ENCODE data around the gene BSX. TPM values are rescaled to one million over a fixed set of nuclear protein-coding genes. Genes with fewer than 3 reads are reported as not detected.

The BSX gene
- polyA plus RNA-seq = not detected
- long read RNA-seq, donor 1 = 0 reads
- long read RNA-seq, donor 2 = 0 reads
- long read RNA-seq, donor 3 = 0 reads
- long read RNA-seq, donor 4 = 0 reads
- long read RNA-seq, donor 5 = 0 reads
- long read RNA-seq, donor 6 = 0 reads
- long read RNA-seq, donor 7 = 0 reads
- long read RNA-seq, donor 8 = 0 reads
- long read RNA-seq, donor 9 = 0 reads
- long read RNA-seq, donor 10 = 0 reads

- 5 to 12% (median 6%) methylated on average over 35 of the region's 35 CpGs for WGBS, 3 donors
- peaks cover 22 to 95% (median 47%) of the 10 kb centered on the region in 3 donors for H3K27me3 ChIP-seq (ENCODE audit: control insufficient read depth in 3 of 3, insufficient read depth in 3 of 3, low read length in 3 of 3)
- H3K4me3 ChIP-seq (ENCODE audit: low read depth in 1 of 3, low read length in 3 of 3) = no peak within 1 kb of the TSS
- DNase-seq (peak; percentile 9 to 70), FAIRE-seq (no peak)
- no peaks in the 10 kb centered on the region for H3K36me3 ChIP-seq (ENCODE audit: control insufficient read depth in 3 of 3, insufficient read depth in 2 of 3, low read depth in 1 of 3, low read length in 3 of 3)
- no peaks in the 10 kb centered on the region for H3K9me3 ChIP-seq (ENCODE audit: control insufficient read depth in 2 of 2, insufficient read depth in 1 of 2, low read depth in 1 of 2, low read length in 1 of 2)
- peaks cover 0 to 4% (median 0%) of the 10 kb centered on the region in 3 donors for H3K4me1 ChIP-seq (ENCODE audit: control insufficient read depth in 3 of 3, insufficient read depth in 2 of 3, low read depth in 1 of 3, low read length in 2 of 3)
- no peak within 1 kb of the TSS for H3K27ac ChIP-seq (ENCODE audit: low read depth in 1 of 3, low read length in 2 of 3)
Observed at GRCh38 chr11:122981388-122982264, at the start of gene BSX. Gene BSX (minus strand): TSS chr11:122981834. CDS start chr11:122981671, 163 bp downstream.

GRCh38 chr11:123030517-123030916, 48.9 kb upstream of the BSX start:
- Histone ChIP-seq H3K27me3 (ENCODE audit: control insufficient read depth in 3 of 3, insufficient read depth in 3 of 3, low read length in 3 of 3) (peaks cover 0 to 6% (median 0%) of the 10 kb centered on the region in 3 donors), H3K36me3 (ENCODE audit: control insufficient read depth in 3 of 3, insufficient read depth in 2 of 3, low read depth in 1 of 3, low read length in 3 of 3) (no peaks in the 10 kb centered on the region), H3K27ac (ENCODE audit: low read depth in 1 of 3, low read length in 2 of 3) (no peak overlapping the region), H3K4me1 (ENCODE audit: control insufficient read depth in 3 of 3, insufficient read depth in 2 of 3, low read depth in 1 of 3, low read length in 2 of 3) (no peaks in the 10 kb centered on the region), H3K9me3 (ENCODE audit: control insufficient read depth in 2 of 2, insufficient read depth in 1 of 2, low read depth in 1 of 2, low read length in 1 of 2) (no peaks in the 10 kb centered on the region), H3K4me3 (ENCODE audit: low read depth in 1 of 3, low read length in 3 of 3) (no peak overlapping the region)
- FAIRE-seq (no peak), DNase-seq (no peak)
- 48 to 66% (median 55%) methylated on average over 4 of the region's 4 CpGs for WGBS, 3 donors

- Histone ChIP-seq H3K27ac (ENCODE audit: low read depth in 1 of 3, low read length in 2 of 3) (no peak overlapping the region), H3K4me1 (ENCODE audit: control insufficient read depth in 3 of 3, insufficient read depth in 2 of 3, low read depth in 1 of 3, low read length in 2 of 3) (no peaks in the 10 kb centered on the region), H3K4me3 (ENCODE audit: low read depth in 1 of 3, low read length in 3 of 3) (no peak overlapping the region), H3K36me3 (ENCODE audit: control insufficient read depth in 3 of 3, insufficient read depth in 2 of 3, low read depth in 1 of 3, low read length in 3 of 3) (no peaks in the 10 kb centered on the region), H3K27me3 (ENCODE audit: control insufficient read depth in 3 of 3, insufficient read depth in 3 of 3, low read length in 3 of 3) (no peaks in the 10 kb centered on the region), H3K9me3 (ENCODE audit: control insufficient read depth in 2 of 2, insufficient read depth in 1 of 2, low read depth in 1 of 2, low read length in 1 of 2) (no peaks in the 10 kb centered on the region)
- WGBS, 3 donors = 41 to 64% (median 52%) methylated on average over 2 of the region's 2 CpGs
- FAIRE-seq (no peak), DNase-seq (peak; percentile 37 to 43)
Observed at GRCh38 chr11:123020968-123021367, 39.3 kb upstream of the BSX start.

- H3K4me3 ChIP-seq (ENCODE audit: low read depth in 1 of 3, low read length in 3 of 3) = no peak overlapping the region
- no peaks in the 10 kb centered on the region for H3K9me3 ChIP-seq (ENCODE audit: control insufficient read depth in 2 of 2, insufficient read depth in 1 of 2, low read depth in 1 of 2, low read length in 1 of 2)
- no peaks in the 10 kb centered on the region for H3K27me3 ChIP-seq (ENCODE audit: control insufficient read depth in 3 of 3, insufficient read depth in 3 of 3, low read length in 3 of 3)
- FAIRE-seq = no peak
- H3K4me1 ChIP-seq (ENCODE audit: control insufficient read depth in 3 of 3, insufficient read depth in 2 of 3, low read depth in 1 of 3, low read length in 2 of 3) = no peaks in the 10 kb centered on the region
- no peak for DNase-seq
- H3K27ac ChIP-seq (ENCODE audit: low read depth in 1 of 3, low read length in 2 of 3) = no peak overlapping the region
- WGBS, 3 donors = 79 to 94% (median 87%) methylated on average over 9 of the region's 9 CpGs
- no peaks in the 10 kb centered on the region for H3K36me3 ChIP-seq (ENCODE audit: control insufficient read depth in 3 of 3, insufficient read depth in 2 of 3, low read depth in 1 of 3, low read length in 3 of 3)
Observed at GRCh38 chr11:123018702-123019101, 37.1 kb upstream of the BSX start.

- peak overlapping the region in 1 of 3 donors; percentile 67 for H3K27ac ChIP-seq (ENCODE audit: low read depth in 1 of 3, low read length in 2 of 3)
- H3K4me1 ChIP-seq (ENCODE audit: control insufficient read depth in 3 of 3, insufficient read depth in 2 of 3, low read depth in 1 of 3, low read length in 2 of 3) = peaks cover 0 to 11% (median 3%) of the 10 kb centered on the region in 3 donors
Observed at GRCh38 chr11:123011510-123011909, 29.9 kb upstream of the BSX start.

GRCh38 chr11:123006860-123007542, 25.4 kb upstream of the BSX start:
- H3K36me3 ChIP-seq (ENCODE audit: control insufficient read depth in 3 of 3, insufficient read depth in 2 of 3, low read depth in 1 of 3, low read length in 3 of 3) = no peaks in the 10 kb centered on the region
- peaks cover 0 to 9% (median 2%) of the 10 kb centered on the region in 3 donors for H3K4me1 ChIP-seq (ENCODE audit: control insufficient read depth in 3 of 3, insufficient read depth in 2 of 3, low read depth in 1 of 3, low read length in 2 of 3)
- WGBS, 3 donors = 78 to 88% (median 82%) methylated on average over 5 of the region's 5 CpGs

More at GRCh38 chr11:123011510-123011909, 29.9 kb upstream of the BSX start:
- Histone ChIP-seq H3K4me3 (ENCODE audit: low read depth in 1 of 3, low read length in 3 of 3) (no peak overlapping the region), H3K36me3 (ENCODE audit: control insufficient read depth in 3 of 3, insufficient read depth in 2 of 3, low read depth in 1 of 3, low read length in 3 of 3) (no peaks in the 10 kb centered on the region), H3K9me3 (ENCODE audit: control insufficient read depth in 2 of 2, insufficient read depth in 1 of 2, low read depth in 1 of 2, low read length in 1 of 2) (no peaks in the 10 kb centered on the region), H3K27me3 (ENCODE audit: control insufficient read depth in 3 of 3, insufficient read depth in 3 of 3, low read length in 3 of 3) (no peaks in the 10 kb centered on the region)
- peak; percentile 81 to 86 for DNase-seq
- no peak for FAIRE-seq
- 12 to 44% (median 16%) methylated on average over 4 of the region's 4 CpGs for WGBS, 3 donors

GRCh38 chr11:123000721-123001120, 19.1 kb upstream of the BSX start:
- no peaks in the 10 kb centered on the region for H3K36me3 ChIP-seq (ENCODE audit: control insufficient read depth in 3 of 3, insufficient read depth in 2 of 3, low read depth in 1 of 3, low read length in 3 of 3)
- peaks cover 0 to 25% (median 5%) of the 10 kb centered on the region in 3 donors for H3K27me3 ChIP-seq (ENCODE audit: control insufficient read depth in 3 of 3, insufficient read depth in 3 of 3, low read length in 3 of 3)
- H3K27ac ChIP-seq (ENCODE audit: low read depth in 1 of 3, low read length in 2 of 3) = no peak overlapping the region
- H3K4me1 ChIP-seq (ENCODE audit: control insufficient read depth in 3 of 3, insufficient read depth in 2 of 3, low read depth in 1 of 3, low read length in 2 of 3) = no peaks in the 10 kb centered on the region
- WGBS, 3 donors = 70 to 90% (median 87%) methylated on average over 5 of the region's 5 CpGs
- DNase-seq (no peak), FAIRE-seq (no peak)
- H3K9me3 ChIP-seq (ENCODE audit: control insufficient read depth in 2 of 2, insufficient read depth in 1 of 2, low read depth in 1 of 2, low read length in 1 of 2) = no peaks in the 10 kb centered on the region
- H3K4me3 ChIP-seq (ENCODE audit: low read depth in 1 of 3, low read length in 3 of 3) = no peak overlapping the region

More at GRCh38 chr11:123006860-123007542, 25.4 kb upstream of the BSX start:
- H3K4me3 ChIP-seq (ENCODE audit: low read depth in 1 of 3, low read length in 3 of 3) = no peak overlapping the region
- no peaks in the 10 kb centered on the region for H3K9me3 ChIP-seq (ENCODE audit: control insufficient read depth in 2 of 2, insufficient read depth in 1 of 2, low read depth in 1 of 2, low read length in 1 of 2)
- no peak for FAIRE-seq
- no peak for DNase-seq
- H3K27me3 ChIP-seq (ENCODE audit: control insufficient read depth in 3 of 3, insufficient read depth in 3 of 3, low read length in 3 of 3) = no peaks in the 10 kb centered on the region
- no peak overlapping the region for H3K27ac ChIP-seq (ENCODE audit: low read depth in 1 of 3, low read length in 2 of 3)

- FAIRE-seq (no peak), DNase-seq (no peak)
- 34 to 56% (median 51%) methylated on average over 14 of the region's 14 CpGs for WGBS, 3 donors
- Histone ChIP-seq H3K4me3 (ENCODE audit: low read depth in 1 of 3, low read length in 3 of 3) (no peak overlapping the region), H3K27ac (ENCODE audit: low read depth in 1 of 3, low read length in 2 of 3) (no peak overlapping the region), H3K36me3 (ENCODE audit: control insufficient read depth in 3 of 3, insufficient read depth in 2 of 3, low read depth in 1 of 3, low read length in 3 of 3) (no peaks in the 10 kb centered on the region), H3K4me1 (ENCODE audit: control insufficient read depth in 3 of 3, insufficient read depth in 2 of 3, low read depth in 1 of 3, low read length in 2 of 3) (no peaks in the 10 kb centered on the region), H3K9me3 (ENCODE audit: control insufficient read depth in 2 of 2, insufficient read depth in 1 of 2, low read depth in 1 of 2, low read length in 1 of 2) (no peaks in the 10 kb centered on the region), H3K27me3 (ENCODE audit: control insufficient read depth in 3 of 3, insufficient read depth in 3 of 3, low read length in 3 of 3) (peaks cover 0 to 28% (median 6%) of the 10 kb centered on the region in 3 donors)
Observed at GRCh38 chr11:122998727-122999366, 17.2 kb upstream of the BSX start.
